Effector memory CD8-positive, alpha-beta T cell (primary cell): ENCODE results near the gene EVL.

Source experiments
- ATAC-seq: fragments of 150-1000 bp; cut with Tn5 transposase; replicated peaks from 2 replicates; pipeline ENCODE4 v1.10.0; 2021; ENCODE audit warnings: mild to moderate bottlenecking, moderate library complexity
- DNase-seq, 3 experiments: peaks; one replicate each; pipeline ENCODE4 v3.0.0; 2021
- H3K27ac Mint-ChIP-seq, 2 donors: one replicate each; pipeline ENCODE4 v1.8.0; 2022; ENCODE audit warnings: mild to moderate bottlenecking in 2 of 2, mixed read lengths in 2 of 2, moderate library complexity in 2 of 2
- H3K27me3 Mint-ChIP-seq, 2 donors: one replicate each; pipeline ENCODE4 v1.8.0; 2022; ENCODE audit warnings: mixed read lengths in 2 of 2
- H3K36me3 Mint-ChIP-seq: one replicate; pipeline ENCODE4 v1.8.0; 2022; ENCODE audit warnings: mild to moderate bottlenecking, moderate library complexity, mixed read lengths; ENCODE audit not compliant: insufficient read depth
- H3K4me1 Mint-ChIP-seq, 2 donors: one replicate each; pipeline ENCODE4 v1.8.0; 2022; ENCODE audit warnings: low read depth in 2 of 2, mixed read lengths in 2 of 2
- H3K4me3 Mint-ChIP-seq, 2 donors: one replicate each; pipeline ENCODE4 v1.8.0; 2022; ENCODE audit warnings: mild to moderate bottlenecking in 2 of 2, mixed read lengths in 2 of 2, moderate library complexity in 2 of 2
- H3K9me3 Mint-ChIP-seq, 2 donors: one replicate each; pipeline ENCODE4 v1.8.0; 2022; ENCODE audit warnings: mixed read lengths in 2 of 2

The EVL gene

GRCh38 chr14:100142073-100143040 is 77.1 kb downstream of the EVL start:
- H3K27me3 Mint-ChIP-seq: no peaks in the 10 kb centered on the region
- no peak overlapping the region for H3K4me3 Mint-ChIP-seq
- H3K4me1 Mint-ChIP-seq: peaks cover 10 to 15% of the 10 kb centered on the region in 2 donors
- ATAC-seq (no peak), DNase-seq (no peak)
- peak overlapping the region in 1 of 2 donors; percentile 75 for H3K27ac Mint-ChIP-seq
- H3K36me3 Mint-ChIP-seq: peaks cover 68% of the 10 kb centered on the region
- no peaks in the 10 kb centered on the region for H3K9me3 Mint-ChIP-seq

GRCh38 chr14:100143523-100143922 is 78.3 kb downstream of the EVL start:
- no peaks in the 10 kb centered on the region for H3K9me3 Mint-ChIP-seq
- no peak overlapping the region for H3K4me3 Mint-ChIP-seq
- H3K27ac Mint-ChIP-seq: peak overlapping the region; percentile 67 to 82
- no peaks in the 10 kb centered on the region for H3K27me3 Mint-ChIP-seq
- peaks cover 64% of the 10 kb centered on the region for H3K36me3 Mint-ChIP-seq
- peaks cover 6 to 21% of the 10 kb centered on the region in 2 donors for H3K4me1 Mint-ChIP-seq
- ATAC-seq (no peak), DNase-seq (no peak)

- ATAC-seq (no peak), DNase-seq (no peak)
- H3K36me3 Mint-ChIP-seq: peaks cover 64% of the 10 kb centered on the region
- no peak overlapping the region for H3K4me3 Mint-ChIP-seq
- H3K27ac Mint-ChIP-seq: peak overlapping the region; percentile 67 to 82
- H3K27me3 Mint-ChIP-seq: no peaks in the 10 kb centered on the region
- peaks cover 4 to 23% of the 10 kb centered on the region in 2 donors for H3K4me1 Mint-ChIP-seq
- H3K9me3 Mint-ChIP-seq: no peaks in the 10 kb centered on the region
These were observed 78.7 kb downstream of the EVL start for GRCh38 chr14:100143934-100144333.

DNA sequence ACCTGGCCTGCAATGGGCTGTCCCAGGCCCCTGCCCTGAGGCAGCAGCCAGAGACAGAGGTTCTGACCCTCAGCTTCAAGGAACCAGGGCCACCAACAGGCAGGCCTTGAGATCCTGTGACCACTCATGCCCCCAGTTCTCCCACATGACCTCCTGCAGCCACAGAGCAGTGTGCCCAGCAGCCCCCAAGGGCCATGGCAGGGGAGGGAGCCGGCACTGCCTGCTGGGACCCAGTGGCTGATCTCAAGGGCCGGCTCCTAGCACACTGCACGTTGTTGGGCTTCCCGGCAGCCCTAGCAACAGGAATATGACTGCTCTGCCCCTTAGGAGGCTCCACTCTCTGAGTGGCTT is 79.4 kb downstream of the EVL start:
- ATAC-seq (no peak), DNase-seq (no peak)
- Mint-ChIP-seq H3K27me3 (no peaks in the 10 kb centered on the region), H3K4me1 (peaks cover 6 to 23% of the 10 kb centered on the region in 2 donors), H3K4me3 (no peak overlapping the region), H3K27ac (peak overlapping the region; percentile 52 to 57), H3K36me3 (peaks cover 59% of the 10 kb centered on the region), H3K9me3 (no peaks in the 10 kb centered on the region)

DNA sequence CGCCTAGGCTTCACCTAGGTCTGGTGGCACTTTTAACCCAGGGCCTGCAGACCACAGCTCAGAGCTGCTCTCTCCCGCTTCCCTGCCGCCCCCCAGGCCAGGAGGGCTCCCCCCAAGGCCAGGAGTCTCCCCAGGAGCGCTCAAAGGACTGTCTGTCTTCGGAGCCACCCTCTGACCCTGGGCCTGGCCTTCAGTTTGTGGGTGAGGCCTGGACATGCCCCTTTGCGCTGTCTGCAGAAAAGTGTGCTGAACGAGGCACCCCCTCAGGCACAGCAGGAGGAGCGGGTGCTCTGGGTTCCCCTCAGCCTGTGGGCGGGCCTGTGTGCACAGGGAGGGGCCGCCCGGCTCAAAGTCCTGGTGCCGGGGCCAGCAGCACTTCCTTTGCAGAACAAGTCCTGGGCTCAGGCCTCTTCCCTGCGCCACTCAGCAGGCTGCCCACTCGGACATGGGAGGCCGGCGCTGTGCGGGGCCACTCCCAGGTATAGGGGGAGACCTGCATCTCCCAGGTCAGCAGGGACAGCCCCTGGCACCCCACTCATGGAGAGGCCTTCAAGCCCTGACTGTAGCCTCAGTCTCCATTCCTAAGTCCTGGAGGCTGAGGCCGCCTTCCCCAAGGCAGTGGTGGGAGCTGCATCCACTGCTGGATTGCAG is 79.9 kb downstream of the EVL start:
- Mint-ChIP-seq H3K4me1 (peaks cover 6 to 22% of the 10 kb centered on the region in 2 donors), H3K36me3 (peaks cover 54% of the 10 kb centered on the region), H3K4me3 (no peak overlapping the region), H3K27ac (peak overlapping the region; percentile 52 to 75), H3K9me3 (no peaks in the 10 kb centered on the region), H3K27me3 (no peaks in the 10 kb centered on the region)
- DNase-seq (no peak), ATAC-seq (no peak)

DNA sequence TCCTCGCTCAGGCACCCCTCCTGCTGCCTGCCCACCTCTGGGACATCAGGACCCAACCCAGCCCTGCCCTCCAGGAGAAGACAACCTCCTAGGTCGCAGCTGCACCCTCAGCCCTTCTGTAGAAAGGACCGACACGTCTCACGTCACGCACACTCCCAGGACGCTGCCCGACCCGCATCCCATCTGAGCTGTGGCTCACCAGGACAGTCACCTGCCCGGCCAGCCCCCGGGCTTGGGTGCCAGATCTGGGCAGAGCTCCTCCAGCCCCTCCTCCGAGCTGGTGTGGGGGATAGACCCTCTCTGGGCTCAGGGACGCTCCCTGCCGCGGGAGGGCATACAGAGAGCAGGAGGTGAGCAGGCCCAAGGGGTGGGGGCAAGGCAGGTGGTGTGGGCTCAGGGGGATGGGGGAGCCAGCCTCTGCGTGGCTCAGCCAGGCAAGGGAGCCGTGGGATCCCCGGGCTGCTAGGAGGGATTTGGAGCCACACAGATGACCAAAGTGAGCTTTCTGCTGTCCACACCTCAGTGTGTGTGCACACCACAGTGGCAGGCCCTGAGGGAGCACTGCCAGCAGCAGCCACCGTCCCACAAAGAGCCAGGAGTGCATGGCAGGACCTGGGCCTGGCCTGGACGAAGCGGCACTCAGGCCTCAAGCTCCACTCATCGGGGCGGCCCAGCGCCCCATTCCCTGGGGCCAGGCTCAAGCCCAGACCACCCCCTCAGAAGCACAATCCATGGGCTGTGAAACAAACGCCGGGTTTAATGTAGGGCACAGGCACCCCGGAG is 80.7 kb downstream of the EVL start:
- ATAC-seq (no peak), DNase-seq (no peak)
- Mint-ChIP-seq H3K4me3 (peak overlapping the region in 1 of 2 donors; percentile 59), H3K27me3 (no peaks in the 10 kb centered on the region), H3K36me3 (peaks cover 47% of the 10 kb centered on the region), H3K27ac (peak overlapping the region in 1 of 2 donors; percentile 75), H3K9me3 (no peaks in the 10 kb centered on the region), H3K4me1 (peaks cover 6 to 22% of the 10 kb centered on the region in 2 donors)

GRCh38 chr14:100146531-100147091 is 81.4 kb downstream of the EVL start:
- Mint-ChIP-seq H3K27ac (peak overlapping the region in 1 of 2 donors; percentile 75), H3K4me1 (peaks cover 6 to 24% of the 10 kb centered on the region in 2 donors), H3K4me3 (peak overlapping the region; percentile 52 to 59), H3K27me3 (no peaks in the 10 kb centered on the region), H3K9me3 (no peaks in the 10 kb centered on the region), H3K36me3 (peaks cover 43% of the 10 kb centered on the region)
- ATAC-seq: peak; percentile 31
- DNase-seq: peak in 1 of 3 experiments; percentile 25

- ATAC-seq (peak; percentile 84), DNase-seq (peak; percentile 63 to 71 (median 67))
- Mint-ChIP-seq H3K9me3 (no peaks in the 10 kb centered on the region), H3K27ac (peak overlapping the region; percentile 46 to 75), H3K36me3 (peaks cover 39% of the 10 kb centered on the region), H3K4me1 (peaks cover 6 to 22% of the 10 kb centered on the region in 2 donors), H3K27me3 (no peaks in the 10 kb centered on the region), H3K4me3 (peak overlapping the region; percentile 52 to 59)
These were observed 82.0 kb downstream of the EVL start for GRCh38 chr14:100147181-100147631.

GRCh38 chr14:100147691-100148464 is 82.7 kb downstream of the EVL start:
- DNase-seq: no peak
- peaks cover 41% of the 10 kb centered on the region for H3K36me3 Mint-ChIP-seq

GRCh38 chr14:100148837-100149731 is 83.9 kb downstream of the EVL start:
- ATAC-seq (no peak), DNase-seq (no peak)
- H3K4me1 Mint-ChIP-seq: peaks cover 3 to 21% of the 10 kb centered on the region in 2 donors
- peak overlapping the region in 1 of 2 donors; percentile 29 for H3K4me3 Mint-ChIP-seq
- peaks cover 37% of the 10 kb centered on the region for H3K36me3 Mint-ChIP-seq
- peak overlapping the region in 1 of 2 donors; percentile 38 for H3K27ac Mint-ChIP-seq
- no peaks in the 10 kb centered on the region for H3K27me3 Mint-ChIP-seq
- H3K9me3 Mint-ChIP-seq: no peaks in the 10 kb centered on the region

More at GRCh38 chr14:100147691-100148464, 82.7 kb downstream of the EVL start:
- no peak for ATAC-seq
- H3K27me3 Mint-ChIP-seq: no peaks in the 10 kb centered on the region
- H3K9me3 Mint-ChIP-seq: no peaks in the 10 kb centered on the region
- peak overlapping the region; percentile 29 to 52 for H3K4me3 Mint-ChIP-seq
- peak overlapping the region; percentile 46 to 75 for H3K27ac Mint-ChIP-seq
- peaks cover 4 to 21% of the 10 kb centered on the region in 2 donors for H3K4me1 Mint-ChIP-seq

- Mint-ChIP-seq H3K36me3 (peaks cover 37% of the 10 kb centered on the region), H3K4me3 (no peak overlapping the region), H3K27me3 (no peaks in the 10 kb centered on the region), H3K9me3 (peaks cover 2 to 4% of the 10 kb centered on the region in 2 donors), H3K27ac (no peak overlapping the region), H3K4me1 (peaks cover 3 to 21% of the 10 kb centered on the region in 2 donors)
- no peak for DNase-seq
- ATAC-seq: no peak
These were observed 84.8 kb downstream of the EVL start for GRCh38 chr14:100149851-100150611.
